Hepatocyte (in vitro differentiated cells): ENCODE data around the gene ERCC6L2. TPM values are rescaled to one million over a fixed set of nuclear protein-coding genes. Genes with fewer than 3 reads are reported as not detected.

Experiments used
- DNase-seq: peaks from one replicate; pipeline ENCODE4 v3.0.0-alpha.2; 2016; ENCODE audit warnings: low spot score
- H2AFZ ChIP-seq: fragments of 200-600 bp; sonication (generic); 2 replicates; pipeline ENCODE4 v1.6.0; 2016; ENCODE audit warnings: antibody characterized with exemption, mild to moderate bottlenecking
- H3K27ac ChIP-seq: fragments of 200-600 bp; sonication (generic); 2 replicates; pipeline ENCODE4 v1.5.1; 2016; ENCODE audit warnings: mild to moderate bottlenecking
- H3K27me3 ChIP-seq: fragments of 200-600 bp; sonication (generic); 2 replicates; pipeline ENCODE4 v1.6.1; 2016
- H3K36me3 ChIP-seq: fragments of 200-600 bp; sonication (generic); replicated peaks from 2 replicates; pipeline ENCODE4 v1.5.1; 2016; ENCODE audit warnings: low read depth; ENCODE audit not compliant: insufficient read depth
- H3K4me1 ChIP-seq: fragments of 200-600 bp; sonication (generic); 2 replicates; pipeline ENCODE4 v1.5.1; 2016; ENCODE audit warnings: mild to moderate bottlenecking, moderate library complexity; ENCODE audit not compliant: insufficient read depth
- H3K4me2 ChIP-seq: fragments of 200-600 bp; sonication (generic); 2 replicates; pipeline ENCODE4 v1.6.0; 2016
- H3K4me3 ChIP-seq: fragments of 200-600 bp; sonication (generic); 2 replicates; pipeline ENCODE4 v1.5.1; 2016; ENCODE audit warnings: mild to moderate bottlenecking
- H3K79me2 ChIP-seq: fragments of 200-600 bp; sonication (generic); 2 replicates; pipeline ENCODE4 v1.6.0; 2017; ENCODE audit warnings: mild to moderate bottlenecking
- H3K9me2 ChIP-seq: fragments of 200-600 bp; sonication (generic); replicated peaks from 2 replicates; pipeline ENCODE4 v1.6.0; 2017; ENCODE audit warnings: mild to moderate bottlenecking; ENCODE audit not compliant: insufficient read depth
- H3K9me3 ChIP-seq: fragments of 200-600 bp; sonication (generic); 2 replicates; pipeline ENCODE4 v1.5.1; 2016; ENCODE audit warnings: low read depth, mild to moderate bottlenecking
- H4K20me1 ChIP-seq: fragments of 200-600 bp; sonication (generic); 2 replicates; pipeline ENCODE4 v1.6.0; 2016; ENCODE audit warnings: mild to moderate bottlenecking; ENCODE audit not compliant: insufficient read depth, poor library complexity, severe bottlenecking
- CTCF ChIP-seq: fragments of 200-600 bp; sonication (generic); IDR thresholded peaks from 2 replicates; pipeline ENCODE4 v1.5.1; 2016; ENCODE audit warnings: antibody characterized with exemption, mild to moderate bottlenecking; ENCODE audit not compliant: poor library complexity
- EZH2 ChIP-seq: fragments of 200-600 bp; sonication (generic); IDR thresholded peaks from 2 replicates; pipeline ENCODE4 v1.6.1; 2016; ENCODE audit warnings: antibody characterized with exemption, mild to moderate bottlenecking, borderline replicate concordance
- EZH2phosphoT487 ChIP-seq: fragments of 200-600 bp; sonication (generic); IDR thresholded peaks from one replicate; pipeline ENCODE4 v1.6.1; 2018; ENCODE audit warnings: antibody characterized with exemption, mild to moderate bottlenecking, low read depth, moderate library complexity; ENCODE audit not compliant: unreplicated experiment, severe bottlenecking
- WGBS: methylation state at CpG from one replicate; pipeline ENCODE4 v1.1.6; 2016; ENCODE audit warnings: low lambda C conversion rate; ENCODE audit errors: missing lambda C conversion rate; 5-methylcytosine and 5-hydroxymethylcytosine counted together
- polyA plus RNA-seq: library from polyadenylated mRNA; unstranded; fragments of >200 nt; fragmentation: Nextera tagmentation; extraction: Ambion mirVana; gene quantifications from 2 replicates; pipeline ENCODE4 v1.2.1, GENCODE V29; 2016
- total RNA-seq: library from RNA; depleted of rRNA; stranded (reverse); fragments of >200 nt; gene quantifications from 2 replicates; pipeline ENCODE4 v1.2.3, GENCODE V29; 2014

ERCC6L2 gene
- total and polyA plus RNA-seq, 2 experiments from 2014 or later = 17.6 to 55.7 TPM

GRCh38 chr9:96008502-96009222, 133.2 kb downstream of the ERCC6L2 start:
- H3K27ac ChIP-seq = no peak overlapping the region
- H3K36me3 ChIP-seq = no peaks in the 10 kb centered on the region
- WGBS = 77% methylated on average over 12 of the region's 12 CpGs

GRCh38 chr9:96009223-96009602, 133.7 kb downstream of the ERCC6L2 start:
- Histone ChIP-seq H3K4me2 (no peak overlapping the region), H3K36me3 (no peaks in the 10 kb centered on the region), H3K27ac (no peak overlapping the region), H3K9me3 (no peaks in the 10 kb centered on the region), H3K4me3 (no peak overlapping the region), H3K27me3 (no peaks in the 10 kb centered on the region), H3K9me2 (no peaks in the 10 kb centered on the region), H3K4me1 (no peaks in the 10 kb centered on the region), H3K79me2 (no peaks in the 10 kb centered on the region), H4K20me1 (no peaks in the 10 kb centered on the region), H2AFZ (no peak overlapping the region)
- DNase-seq = no peak
- 92% methylated on average over 2 of the region's 2 CpGs for WGBS
- no peak for TF ChIP-seq EZH2phosphoT487
- no peak for TF ChIP-seq EZH2
- TF ChIP-seq CTCF = no peak

More at GRCh38 chr9:96008502-96009222, 133.2 kb downstream of the ERCC6L2 start:
- no peaks in the 10 kb centered on the region for H3K4me1 ChIP-seq
- no peaks in the 10 kb centered on the region for H3K79me2 ChIP-seq
- no peak overlapping the region for H3K4me2 ChIP-seq
- TF ChIP-seq EZH2 (no peak), EZH2phosphoT487 (no peak)
- H2AFZ ChIP-seq = no peak overlapping the region
- no peaks in the 10 kb centered on the region for H3K27me3 ChIP-seq
- DNase-seq = no peak
- no peaks in the 10 kb centered on the region for H3K9me2 ChIP-seq
- no peaks in the 10 kb centered on the region for H3K9me3 ChIP-seq
- H3K4me3 ChIP-seq = no peak overlapping the region
- no peaks in the 10 kb centered on the region for H4K20me1 ChIP-seq

GRCh38 chr9:96009690-96010472, 134.4 kb downstream of the ERCC6L2 start:
- Histone ChIP-seq H4K20me1 (no peaks in the 10 kb centered on the region), H3K27ac (no peak overlapping the region)
- WGBS = 86% methylated on average over 4 of the region's 4 CpGs

GRCh38 chr9:96014078-96014477, 138.6 kb downstream of the ERCC6L2 start:
- Histone ChIP-seq H2AFZ (no peak overlapping the region), H3K27ac (no peak overlapping the region), H3K27me3 (no peaks in the 10 kb centered on the region), H3K9me2 (no peaks in the 10 kb centered on the region), H4K20me1 (no peaks in the 10 kb centered on the region), H3K36me3 (no peaks in the 10 kb centered on the region), H3K4me2 (no peak overlapping the region), H3K9me3 (no peaks in the 10 kb centered on the region), H3K79me2 (no peaks in the 10 kb centered on the region), H3K4me1 (no peaks in the 10 kb centered on the region), H3K4me3 (no peak overlapping the region)
- no peak for DNase-seq
- WGBS = 90% methylated on average over 6 of the region's 6 CpGs
- no peak for TF ChIP-seq EZH2

More at GRCh38 chr9:96009690-96010472, 134.4 kb downstream of the ERCC6L2 start:
- H3K4me3 ChIP-seq = no peak overlapping the region
- no peaks in the 10 kb centered on the region for H3K79me2 ChIP-seq
- TF ChIP-seq EZH2 (no peak), EZH2phosphoT487 (no peak)
- H3K9me3 ChIP-seq = no peaks in the 10 kb centered on the region
- no peaks in the 10 kb centered on the region for H3K9me2 ChIP-seq
- no peak for DNase-seq
- H3K4me1 ChIP-seq = no peaks in the 10 kb centered on the region
- H3K36me3 ChIP-seq = no peaks in the 10 kb centered on the region
- no peaks in the 10 kb centered on the region for H3K27me3 ChIP-seq
- H3K4me2 ChIP-seq = no peak overlapping the region
- no peak overlapping the region for H2AFZ ChIP-seq
